Thymus (tissue), 11 donors: ENCODE results near the gene AP3B1. TPM values are rescaled to one million over a fixed set of nuclear protein-coding genes. Genes with fewer than 3 reads are reported as not detected.

Source experiments
- DNase-seq, 9 donors: peaks; one replicate each; pipeline ENCODE4 v3.0.0-alpha.2; 2013; ENCODE audit warnings: low spot score in 9 of 9, low read depth in 6 of 9, missing footprints in 1 of 9
- H3K27ac ChIP-seq, 2 donors: one replicate each; pipeline ENCODE4 v1.5.1; 2013; ENCODE audit warnings: control low read depth in 1 of 2, low read depth in 1 of 2, low read length in 1 of 2, mild to moderate bottlenecking in 1 of 2, moderate library complexity in 1 of 2
- H3K27me3 ChIP-seq, 2 donors: one replicate each; pipeline ENCODE4 v1.5.1; 2013; ENCODE audit warnings: low read length in 1 of 2; ENCODE audit not compliant: control insufficient read depth in 2 of 2, insufficient read depth in 1 of 2
- H3K36me3 ChIP-seq, 2 donors: one replicate each; pipeline ENCODE4 v1.5.1; 2013; ENCODE audit warnings: low read length in 1 of 2, mild to moderate bottlenecking in 1 of 2, moderate library complexity in 1 of 2; ENCODE audit not compliant: control insufficient read depth in 2 of 2, insufficient read depth in 2 of 2
- H3K4me1 ChIP-seq, 2 donors: one replicate each; pipeline ENCODE4 v1.5.1; 2013; ENCODE audit warnings: low read length in 2 of 2; ENCODE audit not compliant: control insufficient read depth in 2 of 2, insufficient read depth in 2 of 2
- H3K4me3 ChIP-seq, 2 donors: one replicate each; pipeline ENCODE4 v1.5.1; 2013; ENCODE audit warnings: low read length in 2 of 2, control low read depth in 1 of 2, mild to moderate bottlenecking in 1 of 2
- H3K9me3 ChIP-seq, 2 donors: one replicate each; pipeline ENCODE4 v1.5.1; 2013; ENCODE audit warnings: low read length in 1 of 2, mild to moderate bottlenecking in 1 of 2; ENCODE audit not compliant: control insufficient read depth in 2 of 2, insufficient read depth in 1 of 2
- WGBS: extraction: QIAGEN DNeasy Blood & Tissue Kit; methylation state at CpG from one replicate; pipeline ENCODE4 v1.1.7; 2013; 5-methylcytosine and 5-hydroxymethylcytosine counted together
- polyA plus RNA-seq: library from polyadenylated mRNA; stranded (reverse); fragments of 200-250 nt; gene quantifications from one replicate; pipeline ENCODE4 v1.2.3, GENCODE V29; 2013
- total RNA-seq: library from RNA; stranded (reverse); fragments of 120-200 nt; gene quantifications from one replicate; pipeline ENCODE4 v1.2.4, GENCODE V29; 2013
- donor health status: healthy.

AP3B1 gene
- total and polyA plus RNA-seq, 2 donors = 38.3 to 39.2 TPM

GRCh38 chr5:78268356-78268755 lies 26.1 kb downstream of the AP3B1 start:
- DNase-seq = no peak
- WGBS = 49% methylated on average over 2 of the region's 2 CpGs
- H3K36me3 ChIP-seq = peaks cover 0 to 14% of the 10 kb centered on the region in 2 donors
- no peaks in the 10 kb centered on the region for H3K27me3 ChIP-seq
- H3K4me1 ChIP-seq = no peaks in the 10 kb centered on the region
- H3K9me3 ChIP-seq = no peaks in the 10 kb centered on the region
- H3K4me3 ChIP-seq = no peak overlapping the region
- H3K27ac ChIP-seq = no peak overlapping the region

GRCh38 chr5:78265163-78265562 lies 29.3 kb downstream of the AP3B1 start:
- Histone ChIP-seq H3K9me3 (no peaks in the 10 kb centered on the region), H3K36me3 (peaks cover 0 to 14% of the 10 kb centered on the region in 2 donors), H3K27ac (no peak overlapping the region), H3K4me3 (no peak overlapping the region), H3K4me1 (no peaks in the 10 kb centered on the region), H3K27me3 (no peaks in the 10 kb centered on the region)
- 98% methylated on average over 2 of the region's 2 CpGs for WGBS
- DNase-seq = no peak

GRCh38 chr5:78264600-78264999 lies 29.9 kb downstream of the AP3B1 start:
- Histone ChIP-seq H3K27me3 (no peaks in the 10 kb centered on the region), H3K4me3 (no peak overlapping the region), H3K27ac (no peak overlapping the region), H3K4me1 (no peaks in the 10 kb centered on the region), H3K9me3 (no peaks in the 10 kb centered on the region), H3K36me3 (peaks cover 0 to 14% of the 10 kb centered on the region in 2 donors)
- no peak for DNase-seq
- 97% methylated on average over 1 of the region's 1 CpG for WGBS

DNA sequence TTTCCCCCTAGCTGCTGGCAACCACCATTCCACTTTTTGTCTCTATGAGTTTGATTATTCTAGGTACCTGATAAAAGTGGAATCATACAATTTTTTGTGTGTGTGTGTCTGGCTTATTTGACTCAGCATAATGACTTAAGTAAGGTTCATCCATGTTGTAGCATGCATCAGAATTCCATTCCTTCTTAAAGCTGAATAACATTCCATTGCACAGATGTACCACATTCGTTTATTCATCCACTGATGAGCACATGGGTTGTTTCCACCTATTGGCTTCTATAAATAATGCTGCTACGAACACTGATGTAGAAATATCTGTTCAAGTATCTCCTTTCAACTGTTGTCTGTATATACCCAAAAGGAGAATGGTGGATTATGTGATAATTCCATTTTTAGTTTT lies 33.7 kb downstream of the AP3B1 start:
- no peak for DNase-seq
- Histone ChIP-seq H3K27me3 (no peaks in the 10 kb centered on the region), H3K4me3 (no peak overlapping the region), H3K36me3 (peaks cover 0 to 17% of the 10 kb centered on the region in 2 donors), H3K27ac (no peak overlapping the region), H3K4me1 (no peaks in the 10 kb centered on the region), H3K9me3 (no peaks in the 10 kb centered on the region)
- WGBS = 97% methylated on average over 2 of the region's 2 CpGs

GRCh38 chr5:78253201-78253600 lies 41.3 kb downstream of the AP3B1 start:
- DNase-seq = no peak
- Histone ChIP-seq H3K27me3 (no peaks in the 10 kb centered on the region), H3K36me3 (peaks cover 3 to 8% of the 10 kb centered on the region in 2 donors), H3K4me3 (no peak overlapping the region), H3K4me1 (no peaks in the 10 kb centered on the region), H3K27ac (no peak overlapping the region), H3K9me3 (no peaks in the 10 kb centered on the region)
- WGBS = 98% methylated on average over 3 of the region's 3 CpGs

GRCh38 chr5:78252715-78253114 lies 41.8 kb downstream of the AP3B1 start:
- no peaks in the 10 kb centered on the region for H3K4me1 ChIP-seq
- H3K36me3 ChIP-seq = peaks cover 3 to 8% of the 10 kb centered on the region in 2 donors
- H3K27ac ChIP-seq = no peak overlapping the region
- DNase-seq = no peak
- 99% methylated on average over 5 of the region's 5 CpGs for WGBS
- H3K27me3 ChIP-seq = no peaks in the 10 kb centered on the region
- H3K9me3 ChIP-seq = no peaks in the 10 kb centered on the region
- H3K4me3 ChIP-seq = no peak overlapping the region

DNA sequence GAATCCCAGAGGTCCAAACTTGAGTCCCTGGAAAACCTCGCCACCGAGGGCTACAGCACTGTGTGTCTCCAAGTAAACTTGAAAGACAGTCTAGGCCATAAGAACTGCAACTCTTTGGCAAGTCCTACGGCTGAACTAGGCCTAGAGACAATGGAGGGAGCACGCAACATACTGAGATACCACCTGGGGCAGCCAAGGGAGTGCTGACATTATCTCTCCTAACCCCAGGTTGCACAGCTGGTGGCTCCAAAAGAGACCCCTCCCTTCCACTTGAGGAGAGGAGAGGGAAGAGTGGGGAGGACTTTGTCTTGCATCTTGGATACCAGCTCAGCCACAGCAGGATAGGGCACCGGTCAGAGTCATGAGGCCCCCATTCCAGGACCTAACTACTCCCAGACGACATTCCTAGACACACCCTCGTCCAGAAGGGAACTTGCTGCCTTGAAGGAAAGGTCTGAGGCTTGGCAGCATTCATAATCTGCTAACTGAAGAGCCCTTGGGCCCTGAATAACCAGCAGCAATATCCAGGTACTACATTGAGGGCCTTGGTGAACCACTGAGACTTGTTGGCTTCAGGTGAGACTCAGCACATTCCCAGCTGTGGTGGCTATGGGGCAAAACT lies 42.7 kb downstream of the AP3B1 start:
- Histone ChIP-seq H3K36me3 (peaks cover 3 to 8% of the 10 kb centered on the region in 2 donors), H3K4me1 (no peaks in the 10 kb centered on the region), H3K27me3 (no peaks in the 10 kb centered on the region), H3K27ac (no peak overlapping the region), H3K4me3 (no peak overlapping the region), H3K9me3 (no peaks in the 10 kb centered on the region)
- no peak for DNase-seq
- WGBS = 98% methylated on average over 7 of the region's 7 CpGs

GRCh38 chr5:78245136-78245535 lies 49.4 kb downstream of the AP3B1 start:
- WGBS = 97% methylated on average over 8 of the region's 8 CpGs
- Histone ChIP-seq H3K4me3 (no peak overlapping the region), H3K4me1 (no peaks in the 10 kb centered on the region), H3K9me3 (no peaks in the 10 kb centered on the region), H3K27ac (no peak overlapping the region), H3K36me3 (peaks cover 0 to 4% of the 10 kb centered on the region in 2 donors), H3K27me3 (no peaks in the 10 kb centered on the region)
- no peak for DNase-seq

- H3K27me3 ChIP-seq = no peaks in the 10 kb centered on the region
- no peaks in the 10 kb centered on the region for H3K4me1 ChIP-seq
- no peak for DNase-seq
Measured at GRCh38 chr5:78243639-78244038, 50.9 kb downstream of the AP3B1 start.

More at GRCh38 chr5:78243639-78244038, 50.9 kb downstream of the AP3B1 start:
- peaks cover 0 to 12% of the 10 kb centered on the region in 2 donors for H3K36me3 ChIP-seq
- H3K4me3 ChIP-seq = no peak overlapping the region
- H3K27ac ChIP-seq = no peak overlapping the region
- H3K9me3 ChIP-seq = no peaks in the 10 kb centered on the region
